Measurements from ENCODE around the gene C22orf23. TPM values are rescaled to one million over a fixed set of nuclear protein-coding genes. Genes with fewer than 3 reads are reported as not detected.

C22orf23 gene
- total and polyA plus RNA-seq, 10 of the 15 experiments (the other 5 are each of a cell fraction or from before 2014, with no cell fraction given) = 0.04 to 0.38 (median 0.11) TPM; not detected in 5

GRCh38 chr22:37917874-37918548, 35.4 kb downstream of the C22orf23 start:
- no peak for FAIRE-seq
- DNase-seq (ENCODE audit: low read depth, low spot score) = no peak
- H3K27me3 ChIP-seq (replicated peaks in 1 of 2; ENCODE audit: control insufficient read depth in 2 of 2, insufficient read depth in 2 of 2, low read length in 1 of 2) = no peaks in the 10 kb centered on the region
- no peak overlapping the region for H3K4me2 ChIP-seq (ENCODE audit: control insufficient read depth, insufficient read depth)
- H3K4me3 ChIP-seq = no peak overlapping the region
- TF ChIP-seq PRDM15 (CRISPR knock-in tag; IDR thresholded peaks at IDR 0.05) (no peak), CREM (IDR thresholded peaks at IDR 0.05; ENCODE audit: low read depth) (no peak), ZNF622 (IDR thresholded peaks at IDR 0.05) (no peak)
- WGBS (ENCODE audit: insufficient coverage, insufficient replicate concordance, low lambda C conversion rate, missing lambda C conversion rate) = 75% methylated on average over 4 of the region's 4 CpGs
- no peaks in the 10 kb centered on the region for H3K9me3 ChIP-seq (replicated peaks; ENCODE audit: control insufficient read depth, insufficient read depth, low read length)
- no peaks in the 10 kb centered on the region for H3K4me1 ChIP-seq (ENCODE audit: control insufficient read depth, insufficient read depth, low read length)
- in situ Hi-C loops (cut with MboI) (no loop called here), intact Hi-C loops (cut with micrococcal nuclease; ENCODE audit: unreplicated experiment) (no loop called here)
- no peak overlapping the region for H3K9ac ChIP-seq (ENCODE audit: control insufficient read depth, insufficient read depth, low read length)
- ChIA-PET POLR2A (no interaction called here), SMC1A (ENCODE audit: uncharacterized antibody, unreplicated experiment) (no interaction called here), CTCF (interaction anchor here (1.1 kb wide), 1 partner anchor 54 kb away, joined by 3 read pairs; no protein-coding TSS in a partner anchor), RAD21 (ENCODE audit: unreplicated experiment) (no interaction called here)
- peaks cover 0 to 3% of the 10 kb centered on the region in 2 experiments; a peak in 2 of 4 replicates for H3K36me3 ChIP-seq (ENCODE audit: control insufficient read depth in 2 of 2, insufficient read depth in 2 of 2, low read length in 1 of 2)
- H3K79me2 ChIP-seq (ENCODE audit: control insufficient read depth, insufficient read depth, low read length) = no peaks in the 10 kb centered on the region
- ATAC-seq = peak; percentile 68
- no TSS peak for BruUV-seq (replicated peaks)
- no peak overlapping the region for H2AFZ ChIP-seq (ENCODE audit: control insufficient read depth, low read depth, low read length)
- H3K27ac ChIP-seq (ENCODE audit: control insufficient read depth, insufficient read depth) = no peak overlapping the region
- no peaks in the 10 kb centered on the region for H4K20me1 ChIP-seq (ENCODE audit: control insufficient read depth, insufficient read depth)

Data from GM12878 (cell line).